Esophagus muscularis mucosa (tissue), 4 donors: Measurements from ENCODE around the gene ZBTB44.

ENCODE experiments used
- EP300 ChIP-seq: sonication (generic); formaldehyde crosslinking; IDR thresholded peaks from one replicate; pipeline ENCODE4 v1.6.1; 2017; ENCODE audit warnings: antibody characterized with exemption
- POLR2A ChIP-seq: fragments of 450-650 bp; IDR thresholded peaks from one replicate; pipeline ENCODE4 v1.6.1; 2017; ENCODE audit warnings: antibody characterized with exemption, moderate library complexity, mild to moderate bottlenecking, low read depth
- POLR2AphosphoS5 ChIP-seq, 2 donors: sonication (generic); formaldehyde crosslinking; IDR thresholded peaks; one replicate each; pipeline ENCODE4 v1.6.1; 2017; ENCODE audit warnings: antibody characterized with exemption in 2 of 2
- TF ChIP-seq, protein P1 (sequence below), 3 experiments: fragments of 200-600 bp in 2 of 3; fragments of 450-650 bp in 1 of 3; sonication (generic) in 2 of 3; IDR thresholded peaks; one replicate each; pipeline ENCODE4 v1.5.1; 2017 to 2019; ENCODE audit warnings: antibody characterized with exemption in 3 of 3, mild to moderate bottlenecking in 2 of 3, moderate library complexity in 1 of 3

DNA sequence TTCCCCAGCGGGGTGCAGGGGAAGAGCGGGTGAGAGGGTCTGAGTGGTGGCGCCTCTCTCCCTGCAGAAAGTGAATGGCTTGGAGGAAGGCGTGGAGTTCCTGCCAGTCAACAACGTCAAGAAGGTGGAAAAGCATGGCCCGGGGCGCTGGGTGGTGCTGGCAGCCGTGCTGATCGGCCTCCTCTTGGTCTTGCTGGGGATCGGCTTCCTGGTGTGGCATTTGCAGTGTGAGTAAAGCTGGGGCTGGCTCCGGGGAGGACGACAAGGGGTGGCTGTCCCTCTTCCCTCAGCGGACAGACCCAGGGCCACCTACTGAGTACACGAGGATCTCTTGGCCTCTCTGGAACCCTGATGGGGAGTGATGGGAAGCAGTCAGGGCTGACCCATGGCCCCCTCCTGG is 126.7 kb downstream of the ZBTB44 start:
- TF ChIP-seq, protein P1, sequence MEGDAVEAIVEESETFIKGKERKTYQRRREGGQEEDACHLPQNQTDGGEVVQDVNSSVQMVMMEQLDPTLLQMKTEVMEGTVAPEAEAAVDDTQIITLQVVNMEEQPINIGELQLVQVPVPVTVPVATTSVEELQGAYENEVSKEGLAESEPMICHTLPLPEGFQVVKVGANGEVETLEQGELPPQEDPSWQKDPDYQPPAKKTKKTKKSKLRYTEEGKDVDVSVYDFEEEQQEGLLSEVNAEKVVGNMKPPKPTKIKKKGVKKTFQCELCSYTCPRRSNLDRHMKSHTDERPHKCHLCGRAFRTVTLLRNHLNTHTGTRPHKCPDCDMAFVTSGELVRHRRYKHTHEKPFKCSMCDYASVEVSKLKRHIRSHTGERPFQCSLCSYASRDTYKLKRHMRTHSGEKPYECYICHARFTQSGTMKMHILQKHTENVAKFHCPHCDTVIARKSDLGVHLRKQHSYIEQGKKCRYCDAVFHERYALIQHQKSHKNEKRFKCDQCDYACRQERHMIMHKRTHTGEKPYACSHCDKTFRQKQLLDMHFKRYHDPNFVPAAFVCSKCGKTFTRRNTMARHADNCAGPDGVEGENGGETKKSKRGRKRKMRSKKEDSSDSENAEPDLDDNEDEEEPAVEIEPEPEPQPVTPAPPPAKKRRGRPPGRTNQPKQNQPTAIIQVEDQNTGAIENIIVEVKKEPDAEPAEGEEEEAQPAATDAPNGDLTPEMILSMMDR (IDR thresholded peaks at IDR 0.05) = no peak
- TF ChIP-seq POLR2AphosphoS5 (IDR thresholded peaks at IDR 0.05) (no peak), EP300 (no peak), POLR2A (no peak)
